Activated CD4-positive, CD25-positive, alpha-beta regulatory T cell (primary cell): ENCODE measurements around the gene PAM.
"Not testable (repeated sequence)": the region's sequence is repeated elsewhere in the genome, so short reads cannot be mapped to it uniquely, and the experiment has no call there.

Experiments used
- DNase-seq, 4 experiments: peaks; one replicate each; lab custom pipeline; 2025; lab: John Stamatoyannopoulos, UW

Gene PAM

DNA sequence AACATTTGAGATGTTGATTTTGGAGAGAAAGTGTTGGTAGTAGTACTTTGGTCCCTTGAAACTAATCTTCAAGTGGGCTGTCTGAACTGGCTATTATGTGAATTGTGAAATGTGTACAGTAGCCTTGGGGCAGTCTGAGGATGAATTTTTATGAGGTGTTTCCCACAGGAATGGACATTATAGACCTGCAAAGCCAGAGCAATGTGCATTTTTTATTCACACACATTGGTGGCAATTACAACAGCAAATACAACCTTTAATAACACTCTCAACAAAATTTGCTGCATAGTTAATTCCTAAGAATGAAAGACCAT, 147.0 kb downstream of the PAM start:
- no peak for DNase-seq

DNA sequence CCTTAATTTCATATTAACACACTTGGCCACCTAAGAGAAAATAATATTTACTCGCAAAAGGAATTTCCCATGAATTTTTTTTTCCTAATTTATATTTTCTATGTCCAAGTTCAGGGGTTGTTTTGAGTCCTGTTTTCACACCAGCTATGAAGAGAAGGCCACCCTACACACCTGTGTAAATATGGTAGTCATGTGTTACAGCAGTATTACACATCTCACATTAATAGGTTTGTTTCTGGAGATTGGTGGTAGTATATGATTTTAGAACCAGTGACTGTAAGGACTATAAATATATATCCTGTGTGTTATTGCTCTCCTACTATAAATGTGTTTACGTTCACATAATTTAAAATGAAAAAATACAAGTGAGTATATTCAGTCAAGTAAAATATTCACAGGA, 147.5 kb downstream of the PAM start:
- DNase-seq = no peak

DNA sequence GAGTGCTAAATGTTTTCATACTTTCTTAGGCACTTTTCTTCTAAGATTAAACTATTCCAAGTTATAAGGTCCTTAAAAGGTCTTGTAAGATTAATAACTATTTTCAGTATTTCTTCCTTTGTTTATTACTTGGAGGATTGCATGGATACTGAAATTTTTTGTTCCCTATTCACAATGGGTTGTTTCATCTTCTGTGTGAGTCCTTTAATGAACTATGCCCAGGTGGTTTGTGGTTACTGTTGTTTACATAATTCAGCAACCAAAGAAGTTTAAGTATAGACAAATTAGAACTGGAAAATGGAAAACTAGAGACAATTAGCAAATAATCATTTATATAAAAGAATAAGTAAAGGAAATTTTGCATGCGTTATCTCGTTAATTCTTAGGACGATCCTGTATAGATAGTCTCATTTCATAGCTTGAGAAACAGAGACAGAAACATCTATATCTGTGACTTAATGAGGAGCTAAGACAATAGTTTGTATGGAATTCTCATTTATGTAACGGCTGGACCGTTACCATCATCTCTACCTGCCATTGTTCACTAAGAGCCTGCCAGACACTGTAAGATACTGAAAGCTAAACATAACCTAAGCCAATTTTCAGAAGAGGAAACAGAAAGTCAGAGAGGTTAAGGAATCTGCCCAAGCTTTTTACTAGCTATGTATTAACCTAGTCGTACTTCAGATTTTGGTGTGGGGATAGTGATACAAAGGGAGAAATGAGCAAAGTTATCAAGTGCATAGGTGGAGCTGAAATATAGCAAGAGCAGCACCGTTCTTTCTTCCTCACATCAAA, 148.2 kb downstream of the PAM start:
- DNase-seq = no peak

GRCh38 chr5:102905056-102905455, 150.0 kb downstream of the PAM start:
- DNase-seq = no peak

- not testable (repeated sequence) for DNase-seq
These were observed 152.0 kb downstream of the PAM start for GRCh38 chr5:102907099-102907498.

DNA sequence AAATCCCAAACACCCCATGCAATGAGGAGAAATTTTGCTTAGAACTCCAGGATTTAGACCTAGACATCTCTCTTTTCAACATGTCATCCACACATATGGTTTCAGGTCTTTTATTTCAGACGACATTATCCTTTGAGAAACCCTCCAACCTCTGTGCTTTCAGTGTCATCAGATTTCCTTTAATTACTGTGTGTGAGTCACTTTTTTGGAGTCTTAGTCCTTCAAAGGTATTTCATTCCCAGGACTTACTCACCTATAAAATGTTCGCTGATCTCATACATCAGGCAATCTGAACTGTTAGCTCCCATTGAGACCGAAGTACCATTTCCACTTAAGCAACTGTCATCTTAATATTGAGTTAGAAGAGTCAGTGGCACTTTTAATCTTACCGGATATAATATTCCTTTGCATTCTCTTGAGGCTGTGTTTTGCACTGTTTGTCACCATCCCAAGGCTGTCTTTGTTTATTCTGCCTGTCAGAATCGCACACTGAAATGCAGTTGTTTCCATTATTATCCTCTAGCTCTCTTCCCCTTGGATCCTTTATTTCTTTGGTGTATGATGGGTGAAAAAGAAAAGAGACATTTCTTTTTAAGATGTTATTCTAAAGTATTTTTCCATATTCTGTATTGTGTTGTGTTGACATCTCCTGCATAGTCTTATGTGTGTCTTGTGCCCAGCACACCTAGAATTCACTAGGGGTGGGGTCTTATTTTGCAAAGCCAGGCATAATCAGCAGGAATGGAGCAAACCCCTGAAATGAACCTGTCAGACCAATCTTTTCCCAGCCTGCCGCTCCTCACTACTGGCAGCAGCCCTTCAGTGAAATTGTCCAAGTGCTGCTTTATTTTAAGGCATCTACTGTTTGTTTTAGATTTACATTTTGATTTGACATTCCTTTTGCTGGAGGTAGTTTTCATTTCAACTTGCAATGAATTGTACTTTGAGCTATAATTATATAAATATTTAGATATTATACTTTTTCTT, 155.4 kb downstream of the PAM start:
- no peak for DNase-seq

- no peak for DNase-seq
These were observed 156.9 kb downstream of the PAM start for GRCh38 chr5:102911973-102912372.

DNA sequence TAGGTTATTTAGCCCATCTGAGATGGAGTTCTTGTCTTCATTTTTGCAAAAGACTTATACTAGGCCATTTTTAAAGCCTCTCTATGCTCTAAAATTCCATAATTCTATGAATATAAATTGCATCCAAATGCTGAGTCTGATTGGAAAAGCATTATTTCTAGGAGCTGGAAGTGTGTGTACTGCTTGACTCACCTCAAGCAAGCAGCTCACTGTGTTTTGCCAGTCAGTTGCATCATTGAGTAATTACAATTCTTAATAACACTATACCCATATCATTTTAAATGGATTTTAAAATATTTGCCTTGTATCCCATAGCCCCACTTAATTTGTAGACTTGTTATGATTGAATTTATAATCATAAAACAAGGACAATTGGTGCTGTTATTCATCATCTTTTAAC, 161.0 kb downstream of the PAM start:
- DNase-seq = no peak

GRCh38 chr5:102918986-102919610, 164.0 kb downstream of the PAM start:
- DNase-seq = no peak

- no peak for DNase-seq
These were observed 165.7 kb downstream of the PAM start for GRCh38 chr5:102920762-102921161.

- no peak for DNase-seq
These were observed 166.4 kb downstream of the PAM start for GRCh38 chr5:102921341-102922044.

- no peak for DNase-seq
These were observed 167.1 kb downstream of the PAM start for GRCh38 chr5:102922111-102922720.

- DNase-seq = no peak
These were observed 167.8 kb downstream of the PAM start for GRCh38 chr5:102922799-102923477.

GRCh38 chr5:102924963-102925362, 169.9 kb downstream of the PAM start:
- no peak for DNase-seq

- DNase-seq = no peak
These were observed 171.9 kb downstream of the PAM start for GRCh38 chr5:102927007-102927406.

- DNase-seq = no peak
These were observed 175.1 kb downstream of the PAM start for GRCh38 chr5:102930244-102930643.

DNA sequence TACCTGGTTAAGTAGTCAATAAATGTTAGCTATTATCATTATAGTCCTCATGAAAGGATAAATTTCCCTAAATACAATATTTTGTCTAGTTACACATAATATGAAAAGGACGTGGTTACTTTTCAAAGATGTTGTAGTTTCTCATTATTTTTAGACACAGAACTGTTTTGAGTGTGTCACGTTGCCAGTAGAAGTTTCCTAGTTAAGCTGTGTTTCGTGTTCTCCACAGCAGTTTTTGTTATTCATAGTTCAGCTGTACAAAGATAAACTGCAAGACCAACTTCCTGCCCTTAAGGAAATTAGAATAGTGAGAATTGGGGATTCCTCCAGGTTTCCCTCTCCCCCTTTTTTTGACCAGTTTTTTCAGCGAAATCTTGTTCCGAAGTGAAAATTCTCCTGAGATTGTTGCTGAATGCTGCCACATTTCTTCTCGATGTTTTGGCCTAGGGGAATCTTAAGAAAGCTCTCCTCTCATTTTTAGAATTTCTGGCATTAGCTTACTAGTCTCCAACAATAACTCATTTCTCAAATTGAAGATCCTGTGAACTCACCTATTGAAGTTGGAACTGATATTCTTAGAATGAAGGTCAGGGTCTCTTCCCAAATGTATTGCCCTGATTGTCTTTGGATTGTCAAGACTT, 176.1 kb downstream of the PAM start:
- DNase-seq = no peak

DNA sequence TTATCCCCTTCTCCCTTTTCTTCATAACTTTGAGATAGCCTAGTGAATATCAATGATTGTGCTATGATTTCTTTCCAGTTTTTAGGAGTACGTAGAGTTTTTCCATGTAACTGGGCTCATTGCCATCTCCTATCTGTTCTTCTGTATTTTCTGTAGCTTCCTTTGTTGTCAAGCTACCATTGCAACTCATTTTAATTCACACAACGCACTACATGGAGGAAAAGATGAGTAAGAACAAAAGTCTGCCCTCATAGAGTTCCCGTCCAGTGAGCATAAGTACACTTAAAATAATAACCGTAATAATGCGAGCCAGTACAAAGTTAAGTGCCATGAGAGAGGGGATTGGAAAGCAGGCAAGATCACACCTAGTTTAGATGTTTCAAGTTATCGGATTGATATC, 177.7 kb downstream of the PAM start:
- no peak for DNase-seq

DNA sequence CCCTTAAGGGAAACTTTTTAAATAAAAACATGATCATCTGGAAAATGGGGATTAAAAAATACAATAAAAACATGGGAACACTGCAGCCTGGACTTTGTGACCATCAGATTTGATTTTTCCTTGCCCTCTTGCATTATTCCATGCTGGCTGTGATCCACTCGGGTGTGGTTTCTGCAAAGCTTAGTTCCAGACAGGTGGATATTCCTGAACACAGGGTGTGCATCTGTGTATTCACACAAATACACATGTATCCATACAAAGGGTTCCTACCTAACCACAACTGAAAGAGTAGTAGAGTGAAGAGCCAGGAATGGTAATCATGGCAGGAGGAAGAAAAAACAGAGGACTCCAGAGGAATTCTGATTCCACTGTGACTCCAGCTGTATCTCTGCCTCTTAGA, 178.2 kb downstream of the PAM start:
- no peak for DNase-seq

GRCh38 chr5:102933721-102934459, 178.8 kb downstream of the PAM start:
- DNase-seq = no peak
